HG03095 (cell line): Measurements from ENCODE around the gene PGD.
"Not testable (repeated sequence)": the region's sequence is repeated elsewhere in the genome, so short reads cannot be mapped to it uniquely, and the experiment has no call there.

ENCODE experiments used
- ATAC-seq: cut with Tn5 transposase; IDR thresholded peaks from one replicate; pipeline ENCODE4 v1.9.1; 2021; ENCODE audit warnings: moderate library complexity; ENCODE audit not compliant: unreplicated experiment

Gene PGD

DNA sequence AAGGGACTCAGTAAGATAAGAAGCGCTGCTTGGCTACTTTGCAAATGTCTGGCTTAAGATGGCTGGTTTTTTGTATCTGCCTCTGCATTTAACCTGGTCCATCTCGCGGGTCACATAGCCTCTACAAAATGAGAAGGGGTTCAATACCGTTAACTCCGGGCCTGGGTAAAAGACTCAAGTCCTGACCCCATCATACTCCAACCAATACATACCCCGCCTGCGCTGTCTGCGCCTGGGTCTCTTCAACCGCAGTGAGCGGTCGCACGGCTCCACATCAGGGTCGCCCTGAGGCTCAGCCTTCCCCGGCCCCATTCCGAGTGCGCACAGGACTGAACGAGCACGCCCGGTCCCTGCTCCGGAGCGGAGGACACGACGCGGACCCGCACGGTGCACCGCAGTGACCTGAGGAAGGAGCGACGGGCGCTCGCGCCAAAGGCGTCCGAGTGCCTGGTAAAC, 558 bp upstream of the PGD start:
- no peak for ATAC-seq

DNA sequence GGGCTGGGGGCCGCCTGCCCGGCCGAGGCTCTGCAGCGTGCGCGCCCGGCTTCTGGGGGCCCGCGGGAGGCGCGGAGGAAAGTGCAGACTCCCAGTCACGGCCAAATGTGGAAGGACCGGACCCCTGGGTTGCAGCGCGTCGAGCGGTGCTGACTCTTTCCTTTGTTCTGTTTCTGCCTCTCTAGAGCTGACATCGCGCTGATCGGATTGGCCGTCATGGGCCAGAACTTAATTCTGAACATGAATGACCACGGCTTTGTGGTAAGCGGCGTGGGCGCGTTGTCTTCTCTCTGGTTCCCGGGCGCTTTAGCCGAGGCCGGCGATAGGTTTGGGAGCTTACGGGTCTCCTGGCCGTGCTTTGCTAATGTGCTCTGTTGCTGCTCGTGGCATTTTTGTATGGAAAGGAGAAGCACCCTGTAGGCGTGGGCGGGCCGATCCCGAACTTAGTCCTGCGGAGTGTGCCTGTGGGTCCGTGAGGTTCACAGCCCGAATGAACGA, 629 bp downstream of the PGD start:
- no peak for ATAC-seq

DNA sequence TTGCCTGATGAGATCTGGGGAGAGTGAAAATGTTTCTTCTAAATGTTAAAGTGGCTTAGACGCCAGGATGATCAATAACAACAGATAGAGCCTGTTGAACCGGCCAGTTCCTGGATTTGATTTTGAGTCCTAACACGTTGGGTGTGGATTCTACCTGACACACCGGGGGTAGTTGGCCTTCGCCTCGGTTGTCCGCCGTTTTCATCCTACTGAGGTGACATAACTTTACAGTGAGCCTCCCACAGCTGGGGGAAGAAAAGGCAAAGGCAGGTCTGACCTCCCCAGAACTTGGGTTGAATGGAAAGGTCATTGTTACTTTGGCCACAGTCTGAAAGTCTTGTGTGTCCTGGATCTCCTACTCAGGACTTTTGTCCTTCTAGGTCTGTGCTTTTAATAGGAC, 1.1 kb downstream of the PGD start:
- ATAC-seq = no peak

DNA sequence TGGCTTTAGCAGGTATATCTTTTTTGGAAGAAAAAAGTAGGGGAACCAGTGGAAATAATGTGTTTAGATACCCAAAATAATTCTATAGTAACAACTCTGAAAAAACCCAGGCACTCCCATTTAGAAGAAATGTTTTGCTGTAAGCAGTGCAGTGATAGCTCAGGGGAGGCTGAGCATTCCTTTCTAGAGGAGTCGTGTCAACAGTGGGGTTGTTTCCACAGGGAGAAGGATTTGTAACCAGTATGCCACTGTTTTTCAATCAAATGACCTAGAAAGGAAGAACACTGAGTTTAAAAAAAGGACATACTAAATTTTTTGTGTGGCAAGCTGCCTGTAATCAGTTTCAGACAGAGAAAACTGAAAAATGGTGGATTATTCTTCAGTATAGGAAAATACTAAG, 2.4 kb downstream of the PGD start:
- ATAC-seq = no peak

DNA sequence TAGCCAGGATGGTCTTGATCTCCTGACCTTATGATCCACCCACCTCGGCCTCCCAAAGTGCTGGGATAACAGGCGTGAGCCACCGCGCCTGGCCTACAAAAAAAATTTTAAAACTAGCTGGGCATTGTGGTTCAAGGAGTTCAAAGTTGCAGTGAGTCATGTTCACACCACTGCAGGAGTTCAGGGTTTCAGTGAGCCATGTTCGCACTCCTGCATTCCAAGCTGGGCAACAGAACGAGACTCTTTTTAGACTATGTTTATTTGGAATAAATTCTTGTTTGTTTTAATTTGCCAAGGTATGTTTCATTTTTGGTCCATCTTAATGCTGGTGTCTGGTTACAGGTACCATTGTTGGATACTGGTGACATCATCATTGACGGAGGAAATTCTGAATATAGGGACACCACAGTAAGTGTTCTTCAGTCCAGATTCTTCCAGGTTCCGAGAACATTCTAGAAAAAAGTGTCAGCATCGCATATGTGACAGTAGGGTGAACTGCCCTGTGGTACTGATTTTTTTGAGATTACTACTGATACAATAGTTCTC, 3.9 kb downstream of the PGD start:
- no peak for ATAC-seq

DNA sequence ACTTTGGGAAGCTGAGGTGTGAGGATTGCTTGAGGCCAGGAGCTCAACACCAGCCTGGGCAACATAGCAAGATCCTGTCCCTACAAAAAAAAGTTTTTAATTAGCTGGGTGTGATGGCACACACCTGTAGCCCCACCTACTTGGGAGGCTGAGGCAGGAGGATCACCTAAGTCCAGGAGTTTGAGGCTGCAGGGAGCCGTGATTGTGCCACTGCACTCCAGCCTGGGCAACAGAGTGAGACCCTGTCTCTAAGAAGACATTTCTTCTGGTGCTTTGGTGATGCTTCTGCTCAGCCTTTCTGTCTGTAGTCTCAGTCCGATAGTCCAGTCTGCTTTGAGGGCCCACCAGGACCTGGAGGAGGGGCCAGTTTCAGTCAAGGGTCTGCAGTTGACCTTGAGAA, 8.3 kb downstream of the PGD start:
- ATAC-seq = no peak

DNA sequence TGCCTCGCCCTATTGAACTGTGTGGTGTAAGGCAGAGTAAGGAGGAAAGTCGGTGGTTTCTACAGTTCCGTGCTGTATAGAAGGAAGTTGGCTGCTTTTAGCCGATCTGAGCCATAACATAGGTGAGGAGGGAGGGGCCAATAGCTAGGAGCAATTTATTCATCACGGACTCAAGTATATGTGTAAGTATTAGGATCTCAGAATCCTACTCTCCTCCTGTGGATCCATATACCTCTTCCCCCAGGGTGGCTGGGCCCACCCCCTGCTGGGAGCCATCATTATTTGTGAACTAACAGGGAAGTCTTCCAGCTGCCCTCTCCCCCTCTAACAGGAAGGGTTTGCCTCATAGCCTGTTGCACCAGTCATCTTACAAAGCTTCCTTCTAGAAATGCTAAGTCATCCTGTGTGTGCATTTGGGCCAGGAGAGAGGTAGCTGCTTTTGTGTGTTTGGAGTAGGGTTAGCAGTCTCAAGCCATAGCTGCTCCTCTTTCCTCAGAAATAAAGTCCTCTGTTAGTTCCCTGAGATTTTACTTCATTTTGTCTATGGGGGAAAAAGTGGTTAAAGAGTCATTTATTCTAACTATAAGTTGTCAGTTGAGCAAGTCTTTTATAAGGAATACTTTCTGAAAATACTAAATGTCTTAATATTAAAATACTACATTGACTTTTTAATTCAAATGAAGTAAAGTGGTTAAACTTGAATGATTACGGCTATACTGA, 16.5 kb downstream of the PGD start:
- ATAC-seq = no peak

DNA sequence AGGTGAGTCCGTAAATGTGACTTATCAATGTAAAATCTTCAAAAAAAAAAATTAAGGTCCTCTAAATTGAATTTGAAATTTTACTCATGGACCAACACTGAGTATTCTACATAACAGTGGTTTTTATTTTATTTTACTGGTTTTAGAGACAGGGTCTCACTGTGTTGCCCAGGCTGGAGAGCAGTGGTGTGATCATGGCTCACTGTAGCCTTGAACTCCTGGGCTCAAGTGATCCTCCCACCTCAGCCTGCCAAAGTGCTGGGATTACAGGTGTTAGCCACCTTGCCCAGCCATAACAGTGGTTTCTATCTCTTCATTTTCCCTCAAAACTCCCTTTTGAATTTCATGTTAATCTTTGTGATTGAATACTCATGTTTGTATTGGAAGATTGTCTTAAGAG, 17.1 kb downstream of the PGD start:
- ATAC-seq = not testable (repeated sequence)

DNA sequence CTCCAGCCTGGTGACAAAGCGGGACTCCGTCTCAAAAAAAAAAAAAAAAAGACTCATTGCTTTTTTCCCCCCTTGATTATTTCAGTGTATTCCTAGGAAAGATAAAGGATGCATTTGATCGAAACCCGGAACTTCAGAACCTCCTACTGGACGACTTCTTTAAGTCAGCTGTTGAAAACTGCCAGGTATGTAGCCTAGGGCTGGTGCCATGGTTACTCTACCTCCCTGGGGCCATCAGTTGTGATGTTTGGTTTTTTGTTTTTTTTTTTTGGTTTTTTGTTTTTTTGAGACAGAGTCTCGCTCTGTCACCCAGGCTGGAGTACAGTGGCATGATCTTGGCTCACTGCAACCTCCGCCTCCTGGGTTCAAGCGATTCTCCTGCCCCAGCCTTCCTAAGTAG, 19.9 kb downstream of the PGD start:
- ATAC-seq = not testable (repeated sequence)

DNA sequence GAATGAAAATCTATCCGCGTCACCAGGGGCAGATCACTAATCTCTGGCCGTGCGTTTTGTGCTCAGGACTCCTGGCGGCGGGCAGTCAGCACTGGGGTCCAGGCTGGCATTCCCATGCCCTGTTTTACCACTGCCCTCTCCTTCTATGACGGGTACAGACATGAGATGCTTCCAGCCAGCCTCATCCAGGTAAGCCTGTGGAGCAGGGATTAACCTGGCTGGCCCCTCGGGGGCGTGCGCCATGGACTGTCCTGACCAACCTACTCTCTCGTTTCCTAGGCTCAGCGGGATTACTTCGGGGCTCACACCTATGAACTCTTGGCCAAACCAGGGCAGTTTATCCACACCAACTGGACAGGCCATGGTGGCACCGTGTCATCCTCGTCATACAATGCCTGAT, 20.5 kb downstream of the PGD start:
- ATAC-seq = no peak

DNA sequence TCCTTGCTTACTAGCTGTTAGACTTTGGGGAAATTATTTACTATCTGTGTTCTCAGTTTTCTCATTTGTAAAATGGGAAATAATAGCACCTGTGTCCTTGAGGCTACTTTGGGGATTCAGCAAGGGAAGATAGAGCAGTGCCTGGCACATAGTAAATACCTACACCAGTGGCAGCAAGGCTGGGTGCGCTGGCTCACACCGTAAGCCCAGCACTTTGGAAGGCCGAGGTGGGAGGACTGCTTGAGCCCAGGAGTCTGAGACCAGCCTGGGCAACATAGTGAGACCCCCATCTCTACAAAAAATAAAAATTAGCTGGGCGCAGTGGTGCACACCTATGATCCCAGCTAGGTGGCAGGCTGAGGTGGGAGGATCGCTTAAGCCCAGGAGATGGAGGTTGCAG, 22.8 kb downstream of the PGD start:
- no peak for ATAC-seq

DNA sequence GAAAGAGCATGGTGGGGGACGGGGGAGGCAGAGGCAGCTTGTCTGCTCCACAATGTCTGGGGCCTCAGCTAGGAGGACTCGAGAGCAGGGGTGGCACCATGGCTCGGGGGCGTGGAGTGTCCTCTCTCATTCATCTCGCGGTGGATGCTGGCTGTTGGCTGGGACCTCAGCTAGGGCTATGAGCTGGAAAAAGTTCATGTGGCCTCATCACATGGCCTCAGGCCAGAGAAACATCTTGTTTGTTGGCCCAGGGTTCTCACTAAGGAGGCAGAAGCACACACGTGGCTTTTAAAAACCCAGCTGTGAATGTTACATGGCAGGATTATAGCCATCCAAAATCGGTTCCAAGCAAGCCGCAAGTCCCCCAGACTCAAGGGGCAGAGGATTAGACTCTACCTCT, 25.2 kb downstream of the PGD start:
- ATAC-seq = no peak

DNA sequence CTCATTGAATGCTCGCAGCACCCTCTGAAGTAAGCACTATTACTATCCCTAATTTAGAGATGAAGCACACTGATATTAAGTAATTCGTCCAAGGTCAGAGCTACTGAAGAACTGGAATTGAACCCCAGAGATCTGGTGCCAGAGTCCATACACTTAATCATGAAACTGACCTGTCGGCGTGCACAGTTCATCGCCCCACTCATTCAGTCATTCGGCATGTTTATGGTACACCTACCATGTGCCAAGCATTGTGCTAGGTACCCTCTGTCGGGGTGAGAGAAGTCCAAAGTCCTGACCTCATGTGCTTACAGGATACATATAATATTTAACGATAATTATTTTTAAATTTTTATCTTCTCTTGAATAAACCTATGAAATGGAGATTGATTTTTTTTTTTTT, 25.8 kb downstream of the PGD start:
- no peak for ATAC-seq

DNA sequence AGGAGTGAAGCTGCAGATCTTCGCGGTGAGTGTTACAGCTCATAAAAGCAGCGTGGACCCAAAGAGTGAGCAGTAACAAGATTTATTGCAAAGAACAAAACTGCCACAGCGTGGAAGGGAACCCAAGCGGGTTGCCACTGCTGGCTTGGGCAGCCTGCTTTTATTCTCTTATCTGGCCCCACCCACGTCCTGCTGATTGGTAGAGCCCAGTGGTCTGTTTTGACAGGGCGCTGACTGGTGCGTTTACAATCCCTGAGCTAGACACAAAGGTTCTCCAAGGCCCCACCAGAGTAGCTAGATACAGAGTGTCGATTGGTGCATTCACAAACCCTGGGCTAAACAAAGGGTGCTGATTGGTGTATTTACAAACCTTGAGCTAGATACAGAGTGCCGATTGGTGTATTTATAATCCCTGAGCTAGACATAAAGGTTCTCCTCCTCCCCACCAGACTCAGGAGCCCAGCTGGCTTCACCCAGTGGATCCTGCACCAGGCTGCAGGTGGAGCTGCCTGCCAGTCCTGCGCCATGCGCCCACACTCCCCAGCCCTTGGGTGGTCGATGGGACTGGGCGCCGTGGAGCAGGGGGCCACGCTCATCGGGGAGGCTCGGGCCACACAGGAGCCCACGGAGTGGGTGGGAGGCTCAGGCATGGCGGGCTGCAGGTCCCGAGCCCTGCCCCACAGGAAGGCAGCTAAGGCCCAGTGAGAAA, 27.1 kb downstream of the PGD start:
- not testable (repeated sequence) for ATAC-seq

DNA sequence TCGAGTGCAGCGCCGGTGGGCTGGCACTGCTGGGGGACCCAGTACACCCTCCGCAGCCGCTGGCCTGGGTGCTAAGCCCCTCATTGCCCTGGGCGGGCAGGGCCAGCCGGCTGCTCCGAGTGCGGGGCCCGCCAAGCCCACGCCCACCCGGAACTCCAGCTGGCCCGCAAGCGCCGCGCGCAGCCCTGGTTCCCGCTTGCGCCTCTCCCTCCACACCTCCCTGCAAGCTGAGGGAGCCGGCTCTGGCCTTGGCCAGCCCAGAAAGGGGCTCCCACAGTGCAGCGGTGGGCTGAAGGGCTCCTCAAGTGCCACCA, 27.6 kb downstream of the PGD start:
- ATAC-seq = not testable (repeated sequence)

DNA sequence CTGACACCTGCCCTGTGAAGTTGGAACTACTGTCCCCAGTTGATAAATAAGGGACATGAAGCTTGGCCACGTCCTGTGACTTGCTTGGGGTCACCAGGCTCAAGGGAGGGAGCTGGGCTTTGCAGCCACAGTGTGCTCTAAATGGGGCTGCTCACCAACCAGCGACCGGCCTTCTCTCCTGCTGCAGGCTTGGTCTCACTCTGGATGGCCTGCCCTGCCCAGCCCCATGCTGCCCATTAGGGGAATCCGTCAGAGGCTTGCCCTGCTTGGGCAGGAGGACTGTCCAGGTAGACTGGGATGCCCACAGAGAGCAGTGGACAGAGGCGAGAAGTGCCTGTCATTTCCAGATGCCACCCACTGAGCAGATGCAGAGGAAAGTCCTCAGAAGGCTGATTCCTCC, 30.1 kb downstream of the PGD start:
- no peak for ATAC-seq

DNA sequence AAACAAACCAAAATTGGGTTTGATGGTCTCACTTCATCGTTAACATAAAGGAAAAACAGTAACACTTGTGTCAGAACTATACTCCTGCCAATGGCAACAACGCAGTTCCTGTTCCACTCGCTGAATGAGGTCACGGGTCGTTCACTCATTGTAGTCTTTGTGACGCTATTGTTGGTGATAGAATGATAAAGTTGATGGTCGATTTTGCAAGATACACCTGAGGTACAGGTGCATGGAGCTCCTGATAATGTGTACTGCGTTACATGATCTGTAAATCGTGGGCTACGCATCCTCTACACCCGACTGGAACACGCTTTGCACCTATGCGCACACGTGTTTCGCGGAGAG, 31.0 kb downstream of the PGD start:
- ATAC-seq = no peak

DNA sequence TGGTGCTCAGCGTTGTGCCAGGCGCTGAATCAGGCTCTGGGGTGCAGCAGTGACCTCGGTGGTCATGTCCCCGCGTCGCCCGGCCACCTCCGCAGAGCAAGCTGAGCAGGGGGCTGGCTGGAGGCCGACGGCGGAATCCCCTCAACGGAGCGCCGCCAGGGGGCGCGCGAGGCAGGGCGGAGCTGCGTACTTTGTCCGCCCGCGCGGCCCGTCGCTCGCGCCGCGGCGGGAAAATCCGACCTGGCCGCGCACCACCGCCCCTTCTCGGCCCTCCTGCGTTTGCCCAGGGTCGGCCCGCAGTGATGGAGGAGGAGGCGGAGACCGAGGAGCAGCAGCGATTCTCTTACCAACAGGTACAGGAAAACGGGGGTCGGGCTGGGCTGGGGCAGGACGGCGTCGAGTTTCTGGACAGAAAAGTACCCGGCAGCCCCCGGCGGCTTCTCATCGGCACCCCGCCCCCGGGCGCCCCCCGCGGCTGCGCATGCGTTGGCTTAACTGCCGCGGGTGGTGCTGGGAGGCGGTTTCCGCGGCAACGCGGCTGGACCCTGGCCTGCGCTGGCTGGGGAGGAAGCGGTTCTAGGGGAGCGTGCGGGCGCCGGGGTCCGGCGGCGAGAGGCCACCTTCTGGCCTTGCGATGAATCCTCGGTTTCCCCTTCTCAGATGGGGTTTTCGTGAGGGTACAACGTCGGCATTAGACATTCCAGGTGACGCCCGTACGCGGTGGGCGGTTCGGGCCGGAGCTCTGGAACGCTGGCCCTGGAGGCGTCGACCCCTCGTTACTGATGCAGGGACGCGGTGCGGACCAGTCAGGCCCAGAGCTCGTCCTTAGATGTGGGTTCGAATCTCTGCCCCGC, 31.6 kb downstream of the PGD start, which contains the start of gene CENPS:
CENPS (plus strand) TSS at position 218 of the 854 bp plus-strand sequence; CDS start at position 303, 85 bp downstream.
- ATAC-seq = peak; percentile 65

DNA sequence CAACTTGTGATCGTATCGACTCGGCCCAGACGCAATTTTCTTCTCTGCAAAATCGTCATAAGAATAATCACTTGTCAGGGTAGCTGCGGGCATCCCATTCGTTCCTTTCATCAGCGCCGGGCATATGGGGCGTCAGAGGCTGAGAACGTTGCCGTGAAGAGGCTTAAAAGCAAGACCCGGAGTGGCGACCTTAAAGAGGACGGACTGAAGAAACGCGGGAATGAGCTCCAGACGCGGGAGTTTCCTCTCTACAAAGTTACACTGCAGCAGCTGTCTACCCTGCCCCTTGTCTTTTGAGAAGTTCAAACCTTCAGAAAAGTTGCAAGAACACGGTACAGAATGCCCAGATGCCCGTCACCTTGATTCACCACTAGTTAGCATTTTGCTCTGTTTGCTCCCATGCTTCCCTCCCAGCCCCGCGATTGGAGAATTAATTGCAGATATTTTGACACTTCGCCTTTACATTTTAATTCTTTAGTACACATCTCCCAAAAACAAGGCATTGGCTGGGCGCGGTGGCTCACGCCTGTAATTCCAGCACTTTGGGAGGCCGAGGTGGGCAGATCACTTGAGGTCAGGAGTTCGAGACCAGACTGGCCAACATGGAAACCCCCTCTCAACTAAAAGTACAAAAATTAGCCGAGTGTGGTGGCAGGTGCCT, 32.3 kb downstream of the PGD start:
- ATAC-seq = no peak

DNA sequence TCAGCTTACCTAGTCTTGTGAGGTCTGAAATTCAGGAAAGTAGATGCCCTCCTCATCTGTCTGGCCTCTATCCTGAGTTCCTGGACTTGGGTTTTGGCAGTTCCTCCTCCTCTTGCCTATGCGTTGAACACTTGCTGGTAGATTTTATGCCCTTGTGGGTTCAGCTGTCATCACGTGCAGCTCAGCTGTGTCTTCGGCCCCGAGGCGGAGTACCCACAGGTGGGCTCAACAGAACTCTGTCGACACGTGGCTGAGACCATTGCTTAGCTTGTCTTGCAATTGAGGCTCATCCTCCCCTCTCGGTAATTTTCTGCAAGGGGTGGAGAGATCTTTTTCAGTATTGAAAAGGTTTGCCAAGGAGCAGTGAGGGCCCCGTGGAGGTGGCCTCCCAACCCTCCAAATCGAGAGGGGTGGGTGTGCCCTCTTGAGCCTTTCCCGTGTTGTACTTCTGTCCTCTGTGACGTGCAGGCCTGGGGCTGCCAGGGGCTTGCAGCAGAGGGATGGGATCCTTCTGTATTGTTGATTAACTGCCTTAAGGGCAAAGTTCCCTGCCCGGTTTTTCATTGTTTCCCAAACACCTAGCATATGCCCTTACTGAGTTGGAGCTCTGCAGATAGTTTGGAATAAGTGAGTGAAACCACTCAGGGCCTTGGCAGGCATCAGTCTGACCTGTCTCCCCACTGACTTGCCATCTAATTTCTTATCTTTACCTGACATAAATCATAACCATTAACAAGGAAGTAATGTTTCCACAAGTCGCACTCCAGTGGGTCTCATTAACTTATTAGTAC, 34.2 kb downstream of the PGD start:
- no peak for ATAC-seq
